GM04504 (cell line): Measurements from ENCODE around the gene SLC35F3.
"Not testable (repeated sequence)": the region's sequence is repeated elsewhere in the genome, so short reads cannot be mapped to it uniquely, and the experiment has no call there.

Experiments
- DNase-seq: peaks from one replicate; pipeline ENCODE4 v3.0.0-alpha.2; 2012; ENCODE audit warnings: low read depth

Gene SLC35F3

DNA sequence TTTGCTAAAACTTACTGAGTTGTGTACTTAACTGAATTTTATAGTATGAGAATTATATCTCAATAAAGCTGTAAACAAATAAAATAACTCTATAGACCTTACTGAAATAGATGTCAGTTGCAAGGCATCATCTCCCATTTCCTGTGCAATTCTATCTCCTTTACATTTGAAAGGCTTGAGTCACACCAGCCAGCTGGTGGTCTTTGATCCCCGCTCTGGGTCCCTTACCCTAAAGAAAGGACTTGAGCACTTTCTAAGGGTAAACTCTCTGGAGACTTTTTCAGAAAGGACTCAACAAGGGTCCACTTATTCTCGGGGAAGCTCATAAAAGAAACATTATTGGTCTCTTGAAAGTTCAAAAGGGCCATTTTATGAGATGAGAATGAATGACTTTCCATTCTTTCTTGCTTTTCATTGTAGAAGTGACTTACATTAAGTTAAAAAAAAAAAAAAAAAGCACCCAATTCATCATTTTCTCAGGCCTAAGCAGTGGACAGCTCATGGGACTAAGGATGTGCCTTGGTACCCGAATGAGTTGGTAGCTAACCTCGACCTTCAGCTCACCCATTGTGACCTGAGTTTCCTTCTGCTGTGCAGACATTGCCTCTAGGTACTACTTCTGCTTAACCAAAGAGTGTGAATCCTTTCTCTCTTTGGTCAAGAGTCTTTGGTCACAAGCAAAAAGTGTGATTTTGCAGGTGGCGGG is 321.8 kb downstream of the SLC35F3 start:
- no peak for DNase-seq

- DNase-seq: no peak
Measured at GRCh38 chr1:234226819-234227165, 322.3 kb downstream of the SLC35F3 start.

DNA sequence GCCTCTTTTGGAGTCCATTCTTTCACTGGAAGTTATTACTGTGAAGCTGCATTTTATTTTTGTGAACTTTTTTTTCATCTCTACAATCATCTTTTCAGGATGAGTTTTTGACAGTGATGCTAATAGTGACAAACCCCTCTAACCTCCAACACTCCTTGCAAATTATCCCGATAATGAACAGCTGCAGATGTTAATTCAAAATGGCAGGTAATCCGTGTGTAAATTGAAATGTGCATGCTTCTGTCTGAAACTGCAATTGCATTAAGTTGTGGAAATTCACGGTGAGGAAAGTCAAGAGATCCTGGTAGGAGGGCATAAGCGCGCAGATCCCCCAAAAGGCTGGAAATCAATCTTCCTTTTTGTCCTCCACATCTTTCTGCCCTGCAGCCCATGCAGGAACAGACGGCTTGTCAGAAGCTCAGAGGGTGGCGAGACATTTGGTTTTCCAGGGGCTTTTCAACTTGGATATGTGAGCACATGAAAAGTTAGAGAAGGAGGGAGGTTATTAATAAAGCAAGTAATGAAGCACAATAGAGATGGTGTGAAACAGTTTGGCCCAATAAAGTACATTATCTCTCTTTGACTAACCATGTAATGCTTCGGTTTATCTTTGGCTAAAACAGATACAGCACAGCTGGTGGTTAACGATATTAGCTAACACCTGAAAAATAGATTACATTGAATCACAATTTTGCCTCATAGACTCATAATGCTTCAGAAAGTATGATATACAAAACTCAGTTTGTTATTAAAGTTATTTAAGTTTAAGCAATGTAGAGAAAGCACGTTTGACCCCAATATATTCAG is 325.3 kb downstream of the SLC35F3 start:
- no peak for DNase-seq

GRCh38 chr1:234230414-234230862 is 326.0 kb downstream of the SLC35F3 start:
- DNase-seq: no peak

DNA sequence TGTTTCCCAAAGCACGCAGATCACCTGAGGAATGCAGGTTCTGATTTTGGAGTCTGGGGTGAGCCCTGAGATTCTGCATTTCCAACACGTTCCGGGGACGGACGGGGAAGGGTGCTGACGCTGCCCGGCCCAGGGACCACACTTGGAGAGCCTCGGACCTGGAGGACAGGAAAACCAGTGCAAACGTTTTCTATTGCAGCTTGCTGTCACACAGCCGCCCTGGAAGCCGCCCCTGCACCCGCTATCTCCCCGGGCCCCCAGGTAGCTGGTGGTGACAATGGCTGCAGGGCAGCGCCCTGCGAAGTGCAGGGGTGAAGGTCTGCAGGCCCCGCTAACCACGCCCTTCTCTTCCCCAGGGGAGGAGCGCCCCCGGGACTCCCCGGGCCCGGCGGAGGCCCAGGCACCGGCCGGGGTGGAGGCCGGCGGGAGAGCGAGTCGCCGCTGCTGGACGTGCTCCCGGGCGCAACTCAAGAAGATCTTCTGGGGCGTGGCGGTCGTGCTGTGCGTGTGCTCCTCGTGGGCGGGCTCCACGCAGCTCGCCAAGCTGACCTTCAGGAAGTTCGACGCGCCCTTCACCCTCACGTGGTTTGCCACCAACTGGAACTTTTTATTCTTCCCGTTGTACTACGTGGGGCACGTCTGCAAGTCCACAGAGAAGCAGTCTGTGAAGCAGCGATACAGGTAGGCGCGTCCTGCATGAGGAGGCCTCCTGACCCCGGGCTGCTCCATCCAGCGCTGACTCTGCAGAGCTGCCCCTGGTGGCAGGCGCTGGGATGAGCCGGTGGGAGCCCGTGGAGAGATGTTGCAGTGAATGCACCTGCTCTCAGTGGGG is 326.8 kb downstream of the SLC35F3 start:
- no peak for DNase-seq

GRCh38 chr1:234231893-234232276 is 327.4 kb downstream of the SLC35F3 start:
- no peak for DNase-seq

DNA sequence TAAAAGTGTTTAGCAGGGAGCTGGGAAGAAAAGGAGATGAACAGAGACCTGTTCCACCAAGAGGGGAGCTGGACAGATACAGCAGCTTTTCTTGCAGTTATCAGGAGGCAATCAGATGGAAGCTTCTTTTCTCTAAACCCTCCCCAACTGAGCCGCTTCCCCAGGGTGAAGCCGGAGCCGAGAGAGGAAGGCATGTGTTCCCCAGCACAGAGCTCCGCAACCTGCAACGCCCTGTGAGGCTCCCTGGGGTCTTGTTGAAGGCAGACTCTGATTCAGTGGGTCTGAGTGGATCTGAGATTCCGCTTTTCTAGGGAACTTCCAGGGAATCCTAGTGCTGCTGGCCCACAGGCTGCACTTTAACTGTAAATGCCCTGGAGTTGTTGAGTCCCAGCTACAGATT is 329.7 kb downstream of the SLC35F3 start:
- DNase-seq: no peak

GRCh38 chr1:234235434-234235881 is 331.0 kb downstream of the SLC35F3 start:
- no peak for DNase-seq

DNA sequence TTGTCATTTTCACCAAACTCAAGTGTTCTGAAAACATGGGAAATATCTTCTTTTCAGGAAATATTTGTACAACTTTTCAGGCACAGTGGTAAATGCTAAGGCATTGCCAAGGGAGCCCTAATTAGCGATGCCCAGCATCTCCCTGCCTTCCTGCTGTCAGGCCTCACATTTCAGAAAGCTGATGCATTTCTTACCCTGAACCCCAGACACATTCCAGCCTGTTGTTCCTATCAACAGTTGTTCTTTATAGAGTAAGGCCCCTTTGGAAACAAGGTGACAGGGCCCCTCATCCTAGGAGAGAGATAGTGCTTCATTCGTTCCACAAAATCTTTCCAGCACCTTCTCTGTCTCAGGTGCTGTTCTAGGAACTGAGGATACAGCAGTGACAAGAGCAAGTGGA is 332.9 kb downstream of the SLC35F3 start:
- no peak for DNase-seq

GRCh38 chr1:234238060-234238459 is 333.6 kb downstream of the SLC35F3 start:
- DNase-seq: no peak

- no peak for DNase-seq
Measured at GRCh38 chr1:234239515-234239914, 335.0 kb downstream of the SLC35F3 start.

- no peak for DNase-seq
Measured at GRCh38 chr1:234239936-234240335, 335.5 kb downstream of the SLC35F3 start.

GRCh38 chr1:234240680-234241079 is 336.2 kb downstream of the SLC35F3 start:
- no peak for DNase-seq

- DNase-seq: no peak
Measured at GRCh38 chr1:234241941-234242490, 337.5 kb downstream of the SLC35F3 start.

DNA sequence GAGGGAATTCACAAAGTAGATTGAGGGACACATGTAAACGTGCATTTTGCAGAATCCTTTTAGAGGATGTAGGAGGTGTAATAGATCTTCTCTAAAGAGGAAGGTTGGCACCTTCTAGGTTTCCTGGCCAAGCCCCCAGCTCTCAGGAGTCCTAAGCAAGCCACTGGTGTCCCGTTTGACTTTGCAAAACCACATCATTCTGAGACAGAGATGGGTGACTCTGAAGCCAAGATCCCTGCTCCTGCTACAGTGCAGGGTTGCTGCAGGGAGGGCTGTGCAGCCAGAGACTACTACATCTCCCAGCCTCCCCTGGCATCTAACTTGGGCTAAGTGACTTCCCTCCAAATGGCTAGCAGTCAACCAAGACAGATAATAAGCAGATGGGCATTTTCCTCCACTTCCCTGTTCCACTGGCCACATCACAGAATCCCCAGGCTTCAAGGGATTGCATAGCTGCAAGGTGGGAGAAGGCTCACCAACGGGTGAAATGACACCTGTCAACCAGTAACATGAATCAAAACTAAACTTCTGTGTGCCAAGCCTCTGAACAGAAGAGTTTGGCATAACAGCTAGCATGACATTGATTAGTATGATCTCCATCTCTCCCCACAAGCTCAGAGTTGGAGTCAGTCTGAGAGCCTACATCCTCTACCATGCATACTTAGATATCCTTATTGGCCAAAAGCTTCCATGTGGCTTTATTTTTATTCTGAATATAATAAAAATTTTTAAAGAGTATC is 339.2 kb downstream of the SLC35F3 start:
- no peak for DNase-seq

DNA sequence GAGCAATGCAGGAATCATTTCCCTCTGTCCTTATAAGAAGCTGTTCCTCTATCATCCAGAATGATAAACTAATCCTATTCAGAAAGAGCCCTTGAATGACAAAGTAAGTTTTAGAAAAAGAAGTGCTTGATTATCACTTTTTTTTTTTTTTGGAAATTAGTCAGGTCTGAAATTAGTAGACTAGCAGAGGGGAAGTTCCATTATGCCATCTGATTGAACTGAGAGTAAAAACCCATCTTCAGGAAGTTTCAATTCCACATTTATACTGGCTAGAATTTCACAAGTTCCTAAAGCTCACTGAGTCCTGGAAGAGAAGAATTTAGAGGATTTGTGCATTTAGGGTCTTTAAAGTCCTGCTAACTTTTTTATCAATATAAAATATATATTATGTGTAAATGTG is 340.0 kb downstream of the SLC35F3 start:
- DNase-seq: no peak

GRCh38 chr1:234246638-234247116 is 342.2 kb downstream of the SLC35F3 start:
- DNase-seq: no peak

DNA sequence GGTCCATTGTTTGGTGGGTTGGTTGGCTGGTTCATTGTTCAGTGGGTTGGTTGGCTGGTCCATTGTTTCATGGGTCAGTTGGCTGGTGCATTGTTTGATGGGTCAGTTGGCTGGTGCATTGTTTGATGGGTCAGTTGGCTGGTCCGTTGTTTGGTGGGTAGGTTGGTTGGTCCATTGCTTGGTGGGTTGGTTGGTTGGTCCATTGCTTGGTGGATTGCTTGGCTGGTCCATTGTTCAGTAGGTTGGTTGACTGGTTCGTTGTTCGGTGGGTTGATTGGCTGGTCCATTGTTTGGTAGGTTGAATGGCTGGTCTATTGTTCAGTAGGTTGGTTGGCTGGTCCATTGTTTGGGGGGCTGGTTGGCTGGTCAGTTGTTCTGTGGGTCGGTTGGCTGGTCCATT is 343.3 kb downstream of the SLC35F3 start:
- DNase-seq: not testable (repeated sequence)

DNA sequence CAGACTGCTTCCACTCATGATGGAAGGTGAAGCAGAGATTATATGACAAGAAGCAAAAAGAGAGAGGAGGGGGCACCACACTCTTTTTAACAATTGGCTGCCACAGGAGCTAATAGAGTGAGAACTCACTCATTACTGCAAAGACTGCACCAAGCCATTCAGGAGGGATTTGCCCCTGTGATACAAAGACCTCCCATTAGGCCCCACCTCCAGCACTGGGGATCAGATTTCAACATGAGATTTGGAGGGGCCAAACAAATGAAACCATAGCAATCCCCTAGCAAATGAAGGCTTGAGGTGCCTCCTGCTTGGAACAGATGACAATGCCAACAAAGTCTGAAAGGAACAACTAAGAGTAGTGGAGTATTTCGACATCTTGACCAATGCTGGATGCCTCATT is 346.3 kb downstream of the SLC35F3 start:
- no peak for DNase-seq

DNA sequence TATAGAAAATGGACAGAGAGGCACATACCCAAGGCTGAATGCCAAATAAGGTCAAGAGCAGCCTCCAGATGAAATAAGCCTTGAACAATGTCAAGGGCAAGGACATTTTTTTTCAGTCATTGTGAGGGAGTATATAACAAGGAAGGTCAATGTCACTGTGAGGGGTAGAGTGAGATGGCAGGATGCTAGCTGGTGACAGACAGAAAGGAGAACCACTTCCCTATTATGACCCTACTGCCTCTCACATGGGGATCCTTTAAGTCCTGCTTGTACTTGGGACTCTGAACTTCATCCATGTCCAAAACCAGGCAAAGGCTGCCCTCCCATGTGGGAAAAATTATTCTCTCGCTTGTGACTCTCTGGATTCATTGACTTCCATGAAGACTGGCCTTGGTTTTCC is 349.3 kb downstream of the SLC35F3 start:
- no peak for DNase-seq

DNA sequence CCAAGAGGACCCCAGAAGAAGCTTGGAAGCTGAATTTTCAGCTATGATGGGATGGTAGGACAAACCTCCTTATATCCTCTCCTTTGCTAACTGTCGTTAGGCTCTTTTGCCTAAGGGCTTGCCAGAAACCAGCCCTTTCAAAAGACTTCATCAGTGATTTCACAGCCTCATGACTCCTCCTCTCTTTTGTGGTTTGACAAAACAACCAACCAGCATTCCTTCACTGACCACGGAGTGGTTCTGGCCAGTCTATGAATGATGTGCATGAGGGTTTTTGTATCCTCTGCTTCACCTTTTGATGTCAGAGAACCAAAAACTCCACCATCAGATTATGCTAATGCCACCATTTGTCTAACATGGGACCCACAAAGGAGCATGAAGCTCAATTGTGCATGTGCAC is 351.9 kb downstream of the SLC35F3 start:
- no peak for DNase-seq
